Measurements from ENCODE around the gene MTHFD2L. TPM values are rescaled to one million over a fixed set of nuclear protein-coding genes. Genes with fewer than 3 reads are reported as not detected.

The MTHFD2L gene
- total and polyA plus RNA-seq, 7 donors, result 6.8 to 27.1 (median 16.2) TPM

DNA sequence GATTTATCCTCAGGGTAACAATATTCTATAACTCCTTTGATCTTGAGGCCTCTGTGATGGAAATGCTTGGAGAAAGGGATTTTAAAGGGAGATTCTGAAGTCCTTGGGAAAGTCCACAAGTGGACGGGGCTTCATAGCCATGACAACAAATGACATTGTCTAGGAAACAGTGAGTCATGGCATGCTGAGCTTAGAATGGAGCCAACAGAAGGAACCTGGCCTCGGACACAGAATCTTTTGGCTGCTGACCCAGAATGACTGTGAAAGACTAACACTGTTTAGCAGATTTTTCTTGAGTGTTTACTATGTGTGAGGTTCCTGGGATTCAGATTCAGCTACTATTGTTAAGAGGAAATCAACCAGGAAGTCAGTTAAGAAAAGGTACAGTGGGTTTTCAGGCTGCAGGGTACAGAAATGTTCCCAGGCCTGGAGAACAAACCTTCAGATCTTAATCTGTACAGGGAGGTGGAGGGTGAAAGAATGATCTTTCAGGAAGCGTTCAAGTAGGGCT, 40.8 kb upstream of the MTHFD2L start:
- TF ChIP-seq POLR2A (IDR thresholded peaks at IDR 0.05) (no peak), EP300 (IDR thresholded peaks at IDR 0.05) (peak in 2 of 4 donors; percentile 15 to 24), POLR2AphosphoS5 (IDR thresholded peaks at IDR 0.05) (peak; percentile 62 to 83 (median 75))
- TF ChIP-seq, protein P1, sequence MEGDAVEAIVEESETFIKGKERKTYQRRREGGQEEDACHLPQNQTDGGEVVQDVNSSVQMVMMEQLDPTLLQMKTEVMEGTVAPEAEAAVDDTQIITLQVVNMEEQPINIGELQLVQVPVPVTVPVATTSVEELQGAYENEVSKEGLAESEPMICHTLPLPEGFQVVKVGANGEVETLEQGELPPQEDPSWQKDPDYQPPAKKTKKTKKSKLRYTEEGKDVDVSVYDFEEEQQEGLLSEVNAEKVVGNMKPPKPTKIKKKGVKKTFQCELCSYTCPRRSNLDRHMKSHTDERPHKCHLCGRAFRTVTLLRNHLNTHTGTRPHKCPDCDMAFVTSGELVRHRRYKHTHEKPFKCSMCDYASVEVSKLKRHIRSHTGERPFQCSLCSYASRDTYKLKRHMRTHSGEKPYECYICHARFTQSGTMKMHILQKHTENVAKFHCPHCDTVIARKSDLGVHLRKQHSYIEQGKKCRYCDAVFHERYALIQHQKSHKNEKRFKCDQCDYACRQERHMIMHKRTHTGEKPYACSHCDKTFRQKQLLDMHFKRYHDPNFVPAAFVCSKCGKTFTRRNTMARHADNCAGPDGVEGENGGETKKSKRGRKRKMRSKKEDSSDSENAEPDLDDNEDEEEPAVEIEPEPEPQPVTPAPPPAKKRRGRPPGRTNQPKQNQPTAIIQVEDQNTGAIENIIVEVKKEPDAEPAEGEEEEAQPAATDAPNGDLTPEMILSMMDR (IDR thresholded peaks at IDR 0.05), result no peak
- WGBS, 2 donors, result 20 to 45% methylated on average over 3 of the region's 3 CpGs
- Histone ChIP-seq H3K9me3 (no peaks in the 10 kb centered on the region), H3K36me3 (no peaks in the 10 kb centered on the region), H3K4me3 (no peak overlapping the region), H3K4me1 (peaks cover 0 to 20% (median 16%) of the 10 kb centered on the region in 4 donors), H3K27me3 (no peaks in the 10 kb centered on the region), H3K27ac (peak overlapping the region; percentile 48 to 73 (median 63))
- DNase-seq, result peak; percentile 88
- intact Hi-C loops (cut with DNase I), result no loop called here

GRCh38 chr4:74118600-74119338, 39.1 kb upstream of the MTHFD2L start:
- peaks cover 0 to 20% (median 16%) of the 10 kb centered on the region in 4 donors for H3K4me1 ChIP-seq
- no peak for DNase-seq
- no peaks in the 10 kb centered on the region for H3K27me3 ChIP-seq
- no peak overlapping the region for H3K4me3 ChIP-seq
- H3K36me3 ChIP-seq, result no peaks in the 10 kb centered on the region
- intact Hi-C loops (cut with DNase I), result no loop called here
- WGBS, 2 donors, result 81% methylated on average over 6 of the region's 6 CpGs
- no peak overlapping the region for H3K27ac ChIP-seq
- TF ChIP-seq EP300 (IDR thresholded peaks at IDR 0.05) (no peak), POLR2AphosphoS5 (IDR thresholded peaks at IDR 0.05) (no peak), POLR2A (IDR thresholded peaks at IDR 0.05) (no peak)
- TF ChIP-seq, protein P1 (IDR thresholded peaks at IDR 0.05), result no peak
- no peaks in the 10 kb centered on the region for H3K9me3 ChIP-seq

DNA sequence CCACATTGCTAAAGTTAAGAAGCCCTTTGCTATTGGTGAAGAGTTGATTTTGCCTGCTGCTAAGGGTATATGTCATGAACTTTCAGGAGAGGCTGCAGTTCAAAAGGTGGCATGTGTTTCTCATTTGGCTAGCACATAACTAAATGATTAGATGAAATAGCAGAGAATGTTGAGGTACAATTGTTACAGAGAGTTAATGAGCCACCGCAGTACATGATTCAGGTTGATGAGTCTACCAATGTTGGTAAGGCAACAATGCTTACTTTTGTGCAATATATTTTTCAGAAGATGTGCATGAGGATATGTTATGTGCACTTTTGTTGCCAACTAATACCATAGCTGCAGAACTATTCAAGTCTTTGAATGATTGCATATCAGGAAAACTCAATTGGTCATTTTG, 37.8 kb upstream of the MTHFD2L start:
- intact Hi-C loops (cut with DNase I), result no loop called here
- H3K27ac ChIP-seq, result no peak overlapping the region
- peaks cover 0 to 20% (median 16%) of the 10 kb centered on the region in 4 donors for H3K4me1 ChIP-seq
- 99% methylated on average over 1 of the region's 1 CpG for WGBS, 2 donors
- H3K27me3 ChIP-seq, result no peaks in the 10 kb centered on the region
- no peaks in the 10 kb centered on the region for H3K36me3 ChIP-seq
- H3K4me3 ChIP-seq, result no peak overlapping the region
- no peak for DNase-seq
- TF ChIP-seq, protein P1 (IDR thresholded peaks at IDR 0.05), result no peak
- TF ChIP-seq EP300 (IDR thresholded peaks at IDR 0.05), result no peak
- TF ChIP-seq POLR2AphosphoS5 (IDR thresholded peaks at IDR 0.05), result no peak
- TF ChIP-seq POLR2A (IDR thresholded peaks at IDR 0.05), result no peak
- H3K9me3 ChIP-seq, result no peaks in the 10 kb centered on the region

DNA sequence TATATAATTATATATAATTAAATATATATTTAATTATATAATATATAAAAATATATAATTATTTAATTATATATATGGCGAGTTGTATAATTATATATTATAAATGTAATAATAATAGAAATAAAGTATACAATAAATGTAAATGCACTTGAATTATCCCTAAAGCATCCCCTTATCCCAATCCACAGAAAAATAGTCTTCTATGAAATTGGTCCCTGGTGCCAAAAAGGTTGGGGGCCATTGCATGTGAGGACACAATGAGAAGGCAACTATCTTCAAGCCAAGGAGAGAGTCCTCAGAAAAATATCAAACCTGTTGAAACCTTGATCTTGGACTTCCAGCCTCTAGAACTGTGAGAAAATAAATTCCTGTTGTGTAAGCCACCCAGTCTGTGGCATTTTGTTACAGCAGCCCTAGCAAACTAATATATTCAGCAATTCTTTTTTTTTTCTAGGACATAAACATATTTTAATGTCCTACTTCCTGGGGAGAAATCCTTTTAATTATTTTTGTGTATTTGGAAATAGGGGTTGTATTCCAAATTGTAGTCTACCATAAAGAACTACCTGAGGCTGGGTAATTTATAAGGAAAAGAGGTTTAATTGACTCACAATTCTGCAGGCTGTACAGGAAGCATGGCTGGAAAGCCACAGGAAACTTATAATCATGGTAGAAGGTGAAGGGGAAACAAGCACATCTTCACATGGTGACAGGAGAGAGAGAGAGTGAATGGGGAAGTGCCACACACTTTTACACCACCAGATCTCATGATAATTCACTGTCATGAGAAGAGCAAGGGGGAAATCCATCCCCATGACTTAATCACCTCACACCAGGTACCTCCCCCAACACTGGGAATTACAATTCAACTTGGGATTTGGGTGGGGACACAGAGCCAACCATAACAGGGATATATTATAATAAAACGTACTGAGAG, 36.0 kb upstream of the MTHFD2L start:
- no peak overlapping the region for H3K27ac ChIP-seq
- H3K27me3 ChIP-seq, result no peaks in the 10 kb centered on the region
- no peak for DNase-seq
- WGBS, 2 donors, result 79 to 85% methylated on average over 2 of the region's 2 CpGs
- no peaks in the 10 kb centered on the region for H3K36me3 ChIP-seq
- intact Hi-C loops (cut with DNase I), result no loop called here
- no peak overlapping the region for H3K4me3 ChIP-seq
- H3K4me1 ChIP-seq, result peaks cover 0 to 11% (median 9%) of the 10 kb centered on the region in 4 donors
- no peaks in the 10 kb centered on the region for H3K9me3 ChIP-seq
- TF ChIP-seq POLR2A (IDR thresholded peaks at IDR 0.05) (no peak), EP300 (IDR thresholded peaks at IDR 0.05) (no peak), POLR2AphosphoS5 (IDR thresholded peaks at IDR 0.05) (no peak)
- TF ChIP-seq, protein P1 (IDR thresholded peaks at IDR 0.05), result no peak
